Spleen (tissue), 11 donors: Measurements from ENCODE around the gene PLPP2. TPM values are rescaled to one million over a fixed set of nuclear protein-coding genes. Genes with fewer than 3 reads are reported as not detected.

ENCODE experiments used
- DNase-seq: peaks from one replicate; pipeline ENCODE4 v3.0.0-alpha.2; 2020
- H3K27ac ChIP-seq, 8 donors: fragments of 200-600 bp; sonication (generic) in 7 of 8; 1 replicate in 4 of 8; 2 replicates in 4 of 8; pipeline versions ENCODE4 v1.5.0 to v1.8.0; 2016 to 2021; ENCODE audit warnings: inconsistent platforms in 4 of 8, mild to moderate bottlenecking in 4 of 8, moderate library complexity in 1 of 8
- H3K27me3 ChIP-seq, 7 donors: fragments of 200-600 bp; sonication (generic) in 6 of 7; replicated peaks in 1 of 7; 1 replicate in 4 of 7; 2 replicates in 3 of 7; pipeline versions ENCODE4 v1.5.0 to v1.8.0; 2016 to 2021; ENCODE audit warnings: inconsistent platforms in 3 of 7, mild to moderate bottlenecking in 1 of 7
- H3K36me3 ChIP-seq, 6 donors: fragments of 200-600 bp; sonication (generic) in 5 of 6; 1 replicate in 4 of 6; 2 replicates in 2 of 6; pipeline versions ENCODE4 v1.5.0 to v1.8.0; 2016 to 2021; ENCODE audit warnings: inconsistent platforms in 2 of 6
- H3K4me1 ChIP-seq, 6 donors: fragments of 200-600 bp; sonication (generic) in 5 of 6; 1 replicate in 3 of 6; 2 replicates in 3 of 6; pipeline versions ENCODE4 v1.5.0 to v1.8.0; 2016 to 2021; ENCODE audit warnings: inconsistent platforms in 3 of 6
- H3K4me3 ChIP-seq, 8 donors: fragments of 200-600 bp; sonication (generic) in 7 of 8; 1 replicate in 4 of 8; 2 replicates in 4 of 8; pipeline versions ENCODE4 v1.5.0 to v1.8.0; 2016 to 2021; ENCODE audit warnings: inconsistent platforms in 4 of 8, mild to moderate bottlenecking in 4 of 8, moderate library complexity in 2 of 8
- H3K9me3 ChIP-seq, 8 donors: fragments of 200-600 bp; sonication (generic) in 7 of 8; 1 replicate in 4 of 8; 2 replicates in 4 of 8; pipeline versions ENCODE4 v1.5.0 to v1.8.0; 2016 to 2021; ENCODE audit warnings: inconsistent platforms in 4 of 8
- CTCF ChIP-seq, 11 experiments: fragments of 200-600 bp in 7 of 11; fragments of 450-650 bp in 4 of 11; sonication (generic) in 4 of 11; IDR thresholded peaks in 8 of 11; conservative IDR thresholded peaks in 3 of 11; 1 replicate in 7 of 11; 2 replicates in 4 of 11; pipeline versions ENCODE4 v1.4.0 to v1.8.0; 2016 to 2021; ENCODE audit warnings: antibody characterized with exemption in 11 of 11, inconsistent platforms in 4 of 11, mild to moderate bottlenecking in 1 of 11
- POLR2A ChIP-seq, 3 donors: fragments of 450-650 bp; IDR thresholded peaks; one replicate each; pipeline ENCODE4 v1.5.1; 2017; ENCODE audit warnings: antibody characterized with exemption in 3 of 3, mild to moderate bottlenecking in 1 of 3
- POLR2AphosphoS5 ChIP-seq, 3 donors: sonication (generic); formaldehyde crosslinking; IDR thresholded peaks; one replicate each; pipeline ENCODE4 v1.5.1; 2017; ENCODE audit warnings: antibody characterized with exemption in 3 of 3
- WGBS, 5 donors: extraction: QIAGEN DNeasy Blood & Tissue Kit in 3 of 5; methylation state at CpG; one replicate each; pipeline versions ENCODE4 v1.1.5 to v1.1.7; 2013 to 2018; 5-methylcytosine and 5-hydroxymethylcytosine counted together
- intact Hi-C: fragments of 100-400 bp; cut with DNase I; formaldehyde crosslinking; loops from one replicate; pipeline ENCODE4 v1.15.0; 2023; ENCODE audit warnings: low total_unique reads
- polyA plus RNA-seq, 3 donors: library from polyadenylated mRNA; stranded (reverse); fragments of 200-250 nt; gene quantifications; one replicate each; pipeline ENCODE4 v1.2.1, GENCODE V29; 2013
- total RNA-seq, 7 donors: library from RNA; depleted of rRNA in 3 of 7; stranded (reverse); fragments of >200 nt in 3 of 7; fragmentation: NEBNext Ultra II Directional in 4 of 7; extraction: Animal tissue kit (Norgen Biotek cat#: 25700) in 4 of 7; gene quantifications; one replicate each; pipeline versions ENCODE4 v1.1.0 to v1.2.1, GENCODE V29; 2016 to 2021
- donor health status: healthy with polysubstance abuse.
- donor health status: DM: no; HTN: no; CAD: no; lungs with moderate emphysema.
- donor health status: DM: no; HTN: no; CAD: no.
- donor health status: Bipolar disorder and iron deficiency.
- donor health status: healthy.
- donor health status: DM: no; HTN: no; CAD: no.
- donor health status: DM: yes; HTN: yes; CAD: no.

The PLPP2 gene
- total and polyA plus RNA-seq, 10 donors: 1.2 to 27.7 (median 4.1) TPM

- WGBS, 5 donors: 93 to 96% (median 94%) methylated on average over 38 to 50 of the region's 50 CpGs
- TF ChIP-seq POLR2AphosphoS5 (IDR thresholded peaks at IDR 0.05) (peak in 1 of 3 donors; percentile 22), POLR2A (IDR thresholded peaks at IDR 0.05) (no peak)
- no peaks in the 10 kb centered on the region for H3K27me3 ChIP-seq
- DNase-seq: peak; percentile 52
- H3K9me3 ChIP-seq: no peaks in the 10 kb centered on the region
- H3K4me1 ChIP-seq: peaks cover 0 to 9% (median 3%) of the 10 kb centered on the region in 6 donors
- H3K27ac ChIP-seq: no peak overlapping the region
- intact Hi-C loops: no loop called here
- no peak overlapping the region for H3K4me3 ChIP-seq
- peaks cover 3 to 65% (median 44%) of the 10 kb centered on the region in 6 donors for H3K36me3 ChIP-seq
Measured at GRCh38 chr19:306151-306900, 15.1 kb upstream of the PLPP2 start.

GRCh38 chr19:305240-306150 is 14.3 kb upstream of the PLPP2 start:
- no peak overlapping the region for H3K4me3 ChIP-seq
- H3K36me3 ChIP-seq: peaks cover 3 to 56% (median 38%) of the 10 kb centered on the region in 6 donors
- no peak for TF ChIP-seq POLR2A (IDR thresholded peaks at IDR 0.05)
- no peak for TF ChIP-seq CTCF (IDR thresholded peaks at IDR 0.05 in 8 of 11, conservative IDR thresholded peaks at IDR 0.05 in 3 of 11)
- TF ChIP-seq POLR2AphosphoS5 (IDR thresholded peaks at IDR 0.05): peak in 1 of 3 donors; percentile 25
- no peaks in the 10 kb centered on the region for H3K9me3 ChIP-seq
- DNase-seq: no peak
- H3K27me3 ChIP-seq: no peaks in the 10 kb centered on the region
- H3K27ac ChIP-seq: no peak overlapping the region
- peaks cover 0 to 9% (median 3%) of the 10 kb centered on the region in 6 donors for H3K4me1 ChIP-seq
- 92 to 95% (median 94%) methylated on average over 43 of the region's 43 CpGs for WGBS, 5 donors
- intact Hi-C loops: no loop called here

GRCh38 chr19:296476-297225 is 5.4 kb upstream of the PLPP2 start:
- H3K4me3 ChIP-seq: no peak overlapping the region
- H3K27me3 ChIP-seq: peaks cover 4 to 48% (median 33%) of the 10 kb centered on the region in 7 donors
- H3K4me1 ChIP-seq: peaks cover 9 to 40% (median 25%) of the 10 kb centered on the region in 6 donors
- intact Hi-C loops: no loop called here
- DNase-seq: peak; percentile 77
- no peaks in the 10 kb centered on the region for H3K36me3 ChIP-seq
- peak overlapping the region in 4 of 8 donors; percentile 51 to 86 (median 61) for H3K27ac ChIP-seq
- TF ChIP-seq POLR2AphosphoS5 (IDR thresholded peaks at IDR 0.05) (peak; percentile 13 to 36 (median 25)), CTCF (IDR thresholded peaks at IDR 0.05 in 8 of 11, conservative IDR thresholded peaks at IDR 0.05 in 3 of 11) (no peak), POLR2A (IDR thresholded peaks at IDR 0.05) (no peak)
- WGBS, 5 donors: 77 to 83% (median 78%) methylated on average over 20 to 22 of the region's 22 CpGs
- H3K9me3 ChIP-seq: no peaks in the 10 kb centered on the region

GRCh38 chr19:295687-296370 is 4.6 kb upstream of the PLPP2 start:
- Histone ChIP-seq H3K27me3 (peaks cover 4 to 57% (median 38%) of the 10 kb centered on the region in 7 donors), H3K27ac (peak overlapping the region in 6 of 8 donors; percentile 11 to 86 (median 52)), H3K36me3 (no peaks in the 10 kb centered on the region), H3K4me1 (peaks cover 9 to 45% (median 28%) of the 10 kb centered on the region in 6 donors), H3K4me3 (peak overlapping the region in 1 of 8 donors; percentile 54), H3K9me3 (no peaks in the 10 kb centered on the region)
- TF ChIP-seq POLR2AphosphoS5 (IDR thresholded peaks at IDR 0.05) (peak in 1 of 3 donors; percentile 48), POLR2A (IDR thresholded peaks at IDR 0.05) (no peak), CTCF (IDR thresholded peaks at IDR 0.05 in 8 of 11, conservative IDR thresholded peaks at IDR 0.05 in 3 of 11) (peak in 1 of 11 experiments; percentile 8)
- no peak for DNase-seq
- intact Hi-C loops: no loop called here
- WGBS, 5 donors: 55 to 73% (median 68%) methylated on average over 12 to 13 of the region's 13 CpGs
